Astrocyte of the spinal cord (primary cell): ENCODE data around the gene TRPC5OS.

ENCODE experiments used
- DNase-seq: peaks from one replicate; pipeline ENCODE4 v3.0.0; 2011; ENCODE audit warnings: low read depth, low spot score
- H3K4me3 ChIP-seq: 2 replicates; pipeline ENCODE4 v1.5.1; 2011; ENCODE audit warnings: low read depth, mild to moderate bottlenecking, low read length, moderate library complexity
- in situ Hi-C: cut with HindIII; loops from 2 replicates; pipeline ENCODE4 v1.10.0; 2017; ENCODE audit warnings: low sequenced_read_pairs
- TF ChIP-seq, protein P1 (sequence below): IDR thresholded peaks from 2 replicates; pipeline ENCODE4 v1.5.1; 2012; ENCODE audit warnings: low read depth, mild to moderate bottlenecking, low read length, inconsistent platforms

Gene TRPC5OS

DNA sequence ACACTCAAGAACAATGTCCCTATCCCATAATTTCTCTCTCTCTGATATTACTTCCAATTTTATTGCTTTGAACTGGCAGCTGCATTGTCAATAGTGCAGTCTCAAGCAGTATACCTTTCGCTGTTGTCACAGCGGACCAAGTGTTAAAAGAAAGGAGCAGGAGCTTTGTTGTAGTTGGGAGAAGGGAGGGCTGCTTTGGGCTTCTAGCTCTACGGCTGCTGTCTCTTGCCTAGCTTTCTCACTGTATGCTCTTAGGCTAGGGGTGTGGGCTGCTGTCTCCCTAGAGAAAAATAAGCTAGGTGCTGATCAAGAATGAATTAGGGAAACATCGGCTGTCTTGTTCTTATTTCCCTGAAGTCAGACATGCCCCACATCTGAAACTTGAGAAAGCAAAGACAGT, 52.5 kb downstream of the TRPC5OS start:
- in situ Hi-C loops, result no loop called here
- DNase-seq, result no peak
- H3K4me3 ChIP-seq, result no peak overlapping the region
- TF ChIP-seq, protein P1, sequence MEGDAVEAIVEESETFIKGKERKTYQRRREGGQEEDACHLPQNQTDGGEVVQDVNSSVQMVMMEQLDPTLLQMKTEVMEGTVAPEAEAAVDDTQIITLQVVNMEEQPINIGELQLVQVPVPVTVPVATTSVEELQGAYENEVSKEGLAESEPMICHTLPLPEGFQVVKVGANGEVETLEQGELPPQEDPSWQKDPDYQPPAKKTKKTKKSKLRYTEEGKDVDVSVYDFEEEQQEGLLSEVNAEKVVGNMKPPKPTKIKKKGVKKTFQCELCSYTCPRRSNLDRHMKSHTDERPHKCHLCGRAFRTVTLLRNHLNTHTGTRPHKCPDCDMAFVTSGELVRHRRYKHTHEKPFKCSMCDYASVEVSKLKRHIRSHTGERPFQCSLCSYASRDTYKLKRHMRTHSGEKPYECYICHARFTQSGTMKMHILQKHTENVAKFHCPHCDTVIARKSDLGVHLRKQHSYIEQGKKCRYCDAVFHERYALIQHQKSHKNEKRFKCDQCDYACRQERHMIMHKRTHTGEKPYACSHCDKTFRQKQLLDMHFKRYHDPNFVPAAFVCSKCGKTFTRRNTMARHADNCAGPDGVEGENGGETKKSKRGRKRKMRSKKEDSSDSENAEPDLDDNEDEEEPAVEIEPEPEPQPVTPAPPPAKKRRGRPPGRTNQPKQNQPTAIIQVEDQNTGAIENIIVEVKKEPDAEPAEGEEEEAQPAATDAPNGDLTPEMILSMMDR, result no peak
